ENCODE measurements around the gene TSPAN6. TPM values are rescaled to one million over a fixed set of nuclear protein-coding genes. Genes with fewer than 3 reads are reported as not detected.

TSPAN6 gene
- total RNA-seq, 1 experiment from 2014 or later, result 7.2 TPM

DNA sequence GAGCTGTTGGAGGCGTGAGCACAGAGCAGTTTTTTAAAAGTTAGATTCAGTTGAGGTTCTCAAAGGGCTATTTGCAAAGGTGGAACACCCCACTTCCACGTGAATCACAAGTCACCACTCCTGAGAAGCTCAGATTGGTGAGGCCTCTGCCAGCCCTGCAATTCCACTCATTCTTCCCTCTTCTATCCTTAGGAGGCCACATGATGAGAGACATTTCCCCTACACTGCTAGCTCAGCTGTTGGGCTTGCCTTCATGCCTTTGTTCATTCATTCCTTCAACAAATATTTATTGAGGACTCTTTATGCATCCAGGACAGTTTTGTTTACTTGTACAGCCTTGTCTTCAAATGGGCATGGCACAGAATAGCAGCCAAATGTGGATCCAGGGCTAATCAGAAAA is 11.1 kb upstream of the TSPAN6 start:
- POLR2A ChIA-PET, result no interaction called here

GRCh38 chrX:100647095-100647494 is 10.5 kb upstream of the TSPAN6 start:
- Histone ChIP-seq H3K27me3 (ENCODE audit: control insufficient read depth, insufficient read depth, low read length) (no peaks in the 10 kb centered on the region), H3K4me3 (ENCODE audit: low read depth in 2 of 2, low read length in 2 of 2) (no peak overlapping the region), H3K9me3 (ENCODE audit: control insufficient read depth, insufficient read depth, low read depth, low read length) (no peaks in the 10 kb centered on the region), H3K36me3 (ENCODE audit: control insufficient read depth, insufficient read depth, low read length) (no peaks in the 10 kb centered on the region), H3K4me1 (ENCODE audit: control insufficient read depth, insufficient read depth, low read length) (no peaks in the 10 kb centered on the region), H3K27ac (ENCODE audit: low read length) (no peak overlapping the region)
- in situ Hi-C loops (cut with HindIII; ENCODE audit: low pct_unique_long_range_greater_than_20kb, low sequenced_read_pairs) (no loop called here), intact Hi-C loops (cut with micrococcal nuclease; ENCODE audit: unreplicated experiment) (no loop called here)
- no TSS peak for BruUV-seq (replicated peaks)
- POLR2A ChIA-PET, result no interaction called here
- CTCF ChIA-PET, result no interaction called here
- DNase-seq (ENCODE audit: low read depth, low spot score), result no peak
- ATAC-seq, result no peak
- TF ChIP-seq CTCF (IDR thresholded peaks at IDR 0.05), result no peak
- TF ChIP-seq POLR2AphosphoS5 (IDR thresholded peaks at IDR 0.05; ENCODE audit: low read depth, low read length), result no peak
- TF ChIP-seq TCF7L2 (IDR thresholded peaks at IDR 0.05; ENCODE audit: low read depth, low read length), result no peak
- TF ChIP-seq, protein P1, sequence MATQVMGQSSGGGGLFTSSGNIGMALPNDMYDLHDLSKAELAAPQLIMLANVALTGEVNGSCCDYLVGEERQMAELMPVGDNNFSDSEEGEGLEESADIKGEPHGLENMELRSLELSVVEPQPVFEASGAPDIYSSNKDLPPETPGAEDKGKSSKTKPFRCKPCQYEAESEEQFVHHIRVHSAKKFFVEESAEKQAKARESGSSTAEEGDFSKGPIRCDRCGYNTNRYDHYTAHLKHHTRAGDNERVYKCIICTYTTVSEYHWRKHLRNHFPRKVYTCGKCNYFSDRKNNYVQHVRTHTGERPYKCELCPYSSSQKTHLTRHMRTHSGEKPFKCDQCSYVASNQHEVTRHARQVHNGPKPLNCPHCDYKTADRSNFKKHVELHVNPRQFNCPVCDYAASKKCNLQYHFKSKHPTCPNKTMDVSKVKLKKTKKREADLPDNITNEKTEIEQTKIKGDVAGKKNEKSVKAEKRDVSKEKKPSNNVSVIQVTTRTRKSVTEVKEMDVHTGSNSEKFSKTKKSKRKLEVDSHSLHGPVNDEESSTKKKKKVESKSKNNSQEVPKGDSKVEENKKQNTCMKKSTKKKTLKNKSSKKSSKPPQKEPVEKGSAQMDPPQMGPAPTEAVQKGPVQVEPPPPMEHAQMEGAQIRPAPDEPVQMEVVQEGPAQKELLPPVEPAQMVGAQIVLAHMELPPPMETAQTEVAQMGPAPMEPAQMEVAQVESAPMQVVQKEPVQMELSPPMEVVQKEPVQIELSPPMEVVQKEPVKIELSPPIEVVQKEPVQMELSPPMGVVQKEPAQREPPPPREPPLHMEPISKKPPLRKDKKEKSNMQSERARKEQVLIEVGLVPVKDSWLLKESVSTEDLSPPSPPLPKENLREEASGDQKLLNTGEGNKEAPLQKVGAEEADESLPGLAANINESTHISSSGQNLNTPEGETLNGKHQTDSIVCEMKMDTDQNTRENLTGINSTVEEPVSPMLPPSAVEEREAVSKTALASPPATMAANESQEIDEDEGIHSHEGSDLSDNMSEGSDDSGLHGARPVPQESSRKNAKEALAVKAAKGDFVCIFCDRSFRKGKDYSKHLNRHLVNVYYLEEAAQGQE (IDR thresholded peaks at IDR 0.05; ENCODE audit: insufficient read depth in 1 of 2, low read depth in 2 of 2, low read length in 1 of 2), result no peak
- TF ChIP-seq SIN3A (IDR thresholded peaks at IDR 0.05; ENCODE audit: borderline replicate concordance, insufficient read depth, low read depth, low read length), result no peak

More for the DNA sequence above, 11.1 kb upstream of the TSPAN6 start:
- ATAC-seq (no peak), DNase-seq (ENCODE audit: low read depth, low spot score) (no peak)
- CTCF ChIA-PET, result no interaction called here
- no TSS peak for BruUV-seq (replicated peaks)
- Histone ChIP-seq H3K4me1 (ENCODE audit: control insufficient read depth, insufficient read depth, low read length) (no peaks in the 10 kb centered on the region), H3K4me3 (ENCODE audit: low read depth in 2 of 2, low read length in 2 of 2) (no peak overlapping the region), H3K27me3 (ENCODE audit: control insufficient read depth, insufficient read depth, low read length) (no peaks in the 10 kb centered on the region), H3K27ac (ENCODE audit: low read length) (no peak overlapping the region), H3K9me3 (ENCODE audit: control insufficient read depth, insufficient read depth, low read depth, low read length) (no peaks in the 10 kb centered on the region), H3K36me3 (ENCODE audit: control insufficient read depth, insufficient read depth, low read length) (no peaks in the 10 kb centered on the region)
- in situ Hi-C loops (cut with HindIII; ENCODE audit: low pct_unique_long_range_greater_than_20kb, low sequenced_read_pairs), result no loop called here
- intact Hi-C loops (cut with micrococcal nuclease; ENCODE audit: unreplicated experiment), result no loop called here
- TF ChIP-seq CTCF (IDR thresholded peaks at IDR 0.05), result no peak
- TF ChIP-seq, protein P1 (IDR thresholded peaks at IDR 0.05; ENCODE audit: insufficient read depth in 1 of 2, low read depth in 2 of 2, low read length in 1 of 2), result no peak
- TF ChIP-seq POLR2AphosphoS5 (IDR thresholded peaks at IDR 0.05; ENCODE audit: low read depth, low read length), result no peak
- no peak for TF ChIP-seq TCF7L2 (IDR thresholded peaks at IDR 0.05; ENCODE audit: low read depth, low read length)
- no peak for TF ChIP-seq SIN3A (IDR thresholded peaks at IDR 0.05; ENCODE audit: borderline replicate concordance, insufficient read depth, low read depth, low read length)
